Raji (cell line): ENCODE measurements around the gene PCDHB9.
"Not testable (repeated sequence)": the region's sequence is repeated elsewhere in the genome, so short reads cannot be mapped to it uniquely, and the experiment has no call there.

ENCODE experiments used
- POLR2A ChIP-seq: IDR thresholded peaks from 2 replicates; pipeline ENCODE4 v1.6.1; 2011; ENCODE audit warnings: low read depth, low read length, control low read depth; ENCODE audit not compliant: insufficient read depth

Gene PCDHB9

DNA sequence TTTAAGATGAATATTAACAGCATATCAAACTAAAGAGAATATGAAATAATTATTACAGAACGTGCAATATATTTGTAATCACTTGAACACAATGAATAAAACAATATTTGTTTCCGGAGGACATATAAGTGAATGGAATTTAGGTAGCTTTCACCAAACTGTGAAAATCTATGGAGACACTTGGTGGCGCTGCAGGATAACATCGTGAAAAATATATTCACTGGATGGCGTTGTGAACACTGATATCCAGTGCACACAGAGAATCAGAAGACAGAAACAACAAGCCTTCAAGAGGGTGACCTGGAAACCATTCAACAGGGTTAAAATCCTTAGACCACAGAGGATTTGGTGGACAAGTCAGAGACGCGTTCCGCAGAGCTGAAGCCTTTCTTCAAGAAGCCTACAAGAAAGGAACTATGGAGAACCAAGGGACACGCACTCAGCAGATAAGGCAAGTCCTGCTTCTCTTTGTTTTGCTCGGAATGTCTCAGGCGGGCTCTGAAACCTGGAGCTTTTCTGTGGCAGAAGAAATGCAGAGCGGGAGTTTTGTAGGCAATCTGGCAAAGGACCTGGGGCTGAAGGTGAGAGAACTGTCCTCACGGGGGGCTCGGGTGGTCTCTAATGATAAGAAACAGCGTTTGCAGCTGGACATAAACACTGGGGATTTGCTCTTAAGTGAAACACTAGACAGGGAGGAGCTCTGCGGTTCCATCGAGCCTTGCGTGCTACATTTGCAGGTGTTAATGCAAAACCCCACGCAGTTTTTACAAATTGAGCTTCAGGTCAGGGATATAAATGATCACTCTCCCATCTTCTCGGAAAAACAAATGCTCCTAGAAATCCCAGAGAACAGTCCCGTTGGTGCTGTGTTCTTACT lies 12.6 kb downstream of the PCDHB9 start, which contains the start of gene PCDHB11:
TSS of gene PCDHB11 (plus strand) at position 269 of the 877 bp plus-strand sequence. CDS start at position 417, 148 bp downstream.
- no peak for TF ChIP-seq POLR2A

DNA sequence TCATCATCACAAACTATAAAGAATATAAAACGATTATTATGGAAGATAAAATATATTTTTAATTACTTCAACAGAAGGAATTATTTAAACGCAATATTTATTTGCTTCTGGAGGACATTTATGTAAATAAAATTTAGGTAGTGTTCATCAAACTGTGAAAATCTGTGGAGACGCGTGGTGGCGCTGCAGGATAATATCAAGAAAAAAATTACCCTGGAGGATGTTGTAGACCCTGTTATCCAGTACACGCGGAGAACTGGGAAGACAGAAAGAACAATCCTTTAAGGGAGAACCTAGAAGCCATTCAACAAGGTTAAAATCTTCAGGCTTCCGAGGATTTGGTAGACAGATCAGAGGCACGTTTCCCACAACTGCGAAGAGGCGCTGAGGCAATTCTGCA lies 21.5 kb downstream of the PCDHB9 start, which contains the start of gene PCDHB12:
TSS of gene PCDHB12 (plus strand) at position 242 of the 400 bp plus-strand sequence. CDS start 189 bp downstream, outside the sequence.
- TF ChIP-seq POLR2A: no peak

DNA sequence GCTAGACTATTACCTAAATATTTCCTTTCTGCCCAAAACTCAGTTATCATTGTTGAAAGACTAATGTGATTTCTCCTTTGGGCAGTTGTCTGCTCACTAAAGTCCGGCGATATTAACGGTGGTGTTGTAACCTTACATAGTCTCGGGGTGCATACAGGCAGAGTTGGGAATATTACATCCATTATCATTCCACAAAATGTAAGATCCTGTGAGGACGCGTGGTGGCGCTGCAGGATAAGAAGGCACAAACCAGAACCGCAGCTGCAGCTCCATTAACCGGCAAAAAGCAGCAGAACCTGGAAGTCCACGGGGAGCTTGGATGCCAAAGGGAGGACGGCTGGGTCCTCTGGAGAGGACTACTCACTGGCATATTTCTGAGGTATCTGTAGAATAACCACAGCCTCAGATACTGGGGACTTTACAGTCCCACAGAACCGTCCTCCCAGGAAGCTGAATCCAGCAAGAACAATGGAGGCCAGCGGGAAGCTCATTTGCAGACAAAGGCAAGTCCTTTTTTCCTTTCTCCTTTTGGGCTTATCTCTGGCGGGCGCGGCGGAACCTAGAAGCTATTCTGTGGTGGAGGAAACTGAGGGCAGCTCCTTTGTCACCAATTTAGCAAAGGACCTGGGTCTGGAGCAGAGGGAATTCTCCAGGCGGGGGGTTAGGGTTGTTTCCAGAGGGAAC lies 26.8 kb downstream of the PCDHB9 start, which contains the start of gene PCDHB13:
TSS of gene PCDHB13 (plus strand) at position 264 of the 684 bp plus-strand sequence. CDS start at position 469, 205 bp downstream.
- TF ChIP-seq POLR2A: not testable (repeated sequence)

DNA sequence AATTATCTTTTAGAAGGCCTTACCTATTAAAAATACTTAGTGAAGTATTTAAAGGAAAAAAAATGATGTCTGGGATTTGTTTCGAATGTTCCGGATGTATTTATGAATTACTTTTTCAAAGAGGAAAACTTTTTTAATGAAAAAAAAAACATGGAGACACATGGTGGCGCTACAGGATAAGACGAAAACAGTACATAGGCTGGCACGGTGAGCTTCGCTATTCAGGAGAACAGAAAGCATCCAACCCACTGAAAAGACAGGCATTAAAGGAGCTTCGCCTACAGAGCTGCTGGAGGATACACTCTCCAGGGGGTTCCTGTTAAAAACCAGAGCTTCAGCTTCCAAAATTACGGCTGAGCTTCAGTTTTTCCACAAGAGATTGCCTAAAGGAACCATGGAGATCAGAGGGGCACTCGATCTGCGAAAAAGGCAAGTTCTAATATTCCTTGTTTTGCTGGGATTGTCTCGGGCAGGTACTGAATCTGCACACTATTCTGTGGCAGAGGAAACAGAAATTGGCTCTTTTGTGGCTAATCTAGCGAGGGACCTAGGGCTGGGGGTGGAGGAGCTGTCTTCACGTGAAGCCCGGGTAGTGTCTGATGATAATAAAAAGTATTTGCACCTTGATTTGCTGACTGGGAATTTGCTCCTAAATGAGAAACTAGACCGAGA lies 36.3 kb downstream of the PCDHB9 start, which contains the start of gene PCDHB14:
TSS of gene PCDHB14 (plus strand) at position 232 of the 672 bp plus-strand sequence. CDS start at position 395, 163 bp downstream.
- no peak for TF ChIP-seq POLR2A

DNA sequence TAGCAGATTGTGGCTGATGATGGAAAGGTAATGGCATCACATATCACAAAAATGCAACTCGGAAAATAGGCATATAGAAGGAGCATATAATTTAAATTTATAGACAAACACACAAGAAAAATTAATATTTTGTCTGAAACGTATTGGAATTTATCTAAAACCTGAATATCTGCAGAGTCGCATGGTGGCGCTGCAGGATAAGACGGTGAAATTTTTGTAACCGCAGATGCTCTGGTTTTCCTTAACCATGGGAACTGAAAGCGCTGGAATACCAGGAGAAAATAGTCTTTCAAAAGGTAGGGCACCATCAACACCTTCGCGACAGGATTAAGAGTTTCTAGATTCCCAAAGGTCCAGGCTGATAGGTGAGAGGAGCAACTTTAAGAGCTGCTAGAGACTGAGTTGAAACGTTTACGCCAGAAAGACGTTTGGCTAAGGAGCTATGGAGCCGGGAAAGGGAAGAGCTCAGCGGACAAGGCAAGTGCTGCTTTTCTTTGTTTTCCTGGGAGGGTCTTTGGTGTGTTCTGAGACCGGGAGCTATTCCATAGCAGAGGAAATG lies 47.2 kb downstream of the PCDHB9 start:
- no peak for TF ChIP-seq POLR2A

DNA sequence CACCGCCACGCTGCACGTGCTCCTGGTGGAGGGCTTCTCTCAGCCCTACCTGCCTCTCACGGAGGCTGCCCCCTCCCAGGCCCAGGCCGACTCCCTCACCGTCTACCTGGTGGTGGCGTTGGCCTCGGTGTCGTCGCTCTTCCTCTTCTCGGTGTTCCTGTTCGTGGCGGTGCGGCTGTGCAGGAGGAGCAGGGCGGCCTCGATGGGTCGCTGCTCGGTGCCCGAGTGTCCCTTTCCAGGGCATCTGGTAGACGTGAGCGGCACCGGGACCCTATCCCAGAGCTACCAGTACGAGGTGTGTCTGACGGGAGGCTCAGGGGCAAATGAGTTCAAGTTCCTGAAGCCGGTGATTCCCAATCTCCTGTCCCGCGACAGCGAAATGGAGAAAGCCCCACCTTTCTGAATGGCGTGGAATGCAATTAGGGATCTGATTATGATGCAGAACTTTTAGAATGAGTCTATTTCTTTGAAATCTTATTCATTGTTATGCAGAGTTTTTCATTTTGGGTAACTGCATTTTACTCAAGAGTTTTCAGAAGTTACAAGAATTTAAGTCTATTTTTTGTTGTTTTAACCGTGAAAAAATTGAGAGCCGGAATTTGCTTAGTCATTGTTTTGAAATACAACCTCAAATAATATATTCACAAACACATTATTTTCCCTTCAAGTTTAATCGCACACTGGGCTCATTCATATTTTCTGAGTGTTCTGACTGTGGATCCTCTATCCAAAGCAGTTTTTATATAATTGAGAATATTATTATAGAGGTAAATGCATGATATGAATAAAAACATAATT lies 49.8 kb downstream of the PCDHB9 start:
- TF ChIP-seq POLR2A: no peak
